HepG2 (cell line): Measurements from ENCODE around the gene ZNF106. TPM values are rescaled to one million over a fixed set of nuclear protein-coding genes. Genes with fewer than 3 reads are reported as not detected.

Experiments used
- DPF2 ChIP-seq: sonication (generic); formaldehyde crosslinking; IDR thresholded peaks from 2 replicates; pipeline ENCODE4 v1.4.0; 2020; ENCODE audit warnings: mild to moderate bottlenecking, low read depth, missing genetic modification reagents, borderline replicate concordance
- ETV6 ChIP-seq: sonication (generic); formaldehyde crosslinking; conservative IDR thresholded peaks from 2 replicates; pipeline ENCODE4 v1.4.0; 2020; ENCODE audit warnings: missing genetic modification reagents
- GTF2F1 ChIP-seq: fragments of 150-350 bp; IDR thresholded peaks from 2 replicates; pipeline ENCODE4 v1.6.1; 2014; ENCODE audit warnings: low read length
- HOMEZ ChIP-seq: IDR thresholded peaks from 2 replicates; pipeline ENCODE4 v1.6.1; 2016; ENCODE audit warnings: low read depth
- KMT2B ChIP-seq: IDR thresholded peaks from 2 replicates; pipeline ENCODE4 v1.6.1; 2016; ENCODE audit warnings: missing genetic modification reagents, missing compliant biosample characterization
- MAFG ChIP-seq: sonication (generic); formaldehyde crosslinking; IDR thresholded peaks from 2 replicates; pipeline ENCODE4 v1.5.1; 2020; ENCODE audit warnings: mild to moderate bottlenecking, missing genetic modification reagents
- MBD4 ChIP-seq: IDR thresholded peaks from 2 replicates; pipeline ENCODE4 v1.6.1; 2012; ENCODE audit warnings: low read length, inconsistent platforms, borderline replicate concordance
- MLLT10 ChIP-seq: sonication (generic); formaldehyde crosslinking; IDR thresholded peaks from 2 replicates; pipeline ENCODE4 v1.4.0; 2020; ENCODE audit warnings: missing genetic modification reagents
- NR1H2 ChIP-seq: sonication (generic); formaldehyde crosslinking; IDR thresholded peaks from 2 replicates; pipeline ENCODE4 v1.8.1; 2022; ENCODE audit warnings: low read depth, missing genetic modification reagents, borderline replicate concordance
- PBX2 ChIP-seq: IDR thresholded peaks from 2 replicates; pipeline ENCODE4 v1.6.1; 2016; ENCODE audit warnings: control low read depth
- PRPF4 ChIP-seq: fragments of 200-400 bp; formaldehyde crosslinking; IDR thresholded peaks from 2 replicates; pipeline ENCODE4 v1.6.1; 2016; ENCODE audit warnings: low read length, low read depth; ENCODE audit not compliant: poor library complexity, severe bottlenecking
- RAD21 ChIP-seq: fragments of 450-650 bp; formaldehyde crosslinking; IDR thresholded peaks from 2 replicates; pipeline ENCODE4 v1.5.0; 2020; ENCODE audit warnings: mild to moderate bottlenecking
- RARG ChIP-seq: sonication (generic); formaldehyde crosslinking; IDR thresholded peaks from 2 replicates; pipeline ENCODE4 v1.4.0; 2020; ENCODE audit warnings: low read depth, mild to moderate bottlenecking, missing genetic modification reagents
- TBX3 ChIP-seq: fragments of 450-650 bp; IDR thresholded peaks from 2 replicates; pipeline ENCODE4 v1.6.1; 2017; ENCODE audit warnings: antibody characterized with exemption, mild to moderate bottlenecking, inconsistent platforms, borderline replicate concordance
- ZNF335 ChIP-seq: sonication (generic); formaldehyde crosslinking; IDR thresholded peaks from 2 replicates; pipeline ENCODE4 v1.4.0; 2020; ENCODE audit warnings: missing genetic modification reagents
- ZNF549 ChIP-seq: sonication (generic); formaldehyde crosslinking; IDR thresholded peaks from 2 replicates; pipeline ENCODE4 v1.5.0; 2020; ENCODE audit warnings: missing genetic modification reagents
- ZNF564 ChIP-seq: sonication (generic); formaldehyde crosslinking; IDR thresholded peaks from 2 replicates; pipeline ENCODE4 v1.8.1; 2023; ENCODE audit warnings: mild to moderate bottlenecking, missing genetic modification reagents
- ZSCAN21 ChIP-seq: sonication (generic); formaldehyde crosslinking; IDR thresholded peaks from 2 replicates; pipeline ENCODE4 v1.8.0; 2022; ENCODE audit warnings: mild to moderate bottlenecking, missing genetic modification reagents, moderate library complexity, borderline replicate concordance
- polyA plus RNA-seq, 8 experiments: library from polyadenylated mRNA; depleted of rRNA in 3 of 8; stranded (reverse) in 7 of 8; unstranded in 1 of 8; fragments of >200 nt; fragmentation: Illumina TruSeq in 4 of 8; extraction: Trizol in 4 of 8; gene quantifications; 2 replicates each; pipeline versions ENCODE4 v1.2.1 to v1.2.3, GENCODE V29; 2011 to 2016; ENCODE audit warnings: low read depth in 4 of 8, missing spikeins in 1 of 8, mixed read lengths in 1 of 8; ENCODE audit not compliant: insufficient read depth in 1 of 8
- total RNA-seq, 5 experiments: library from RNA; depleted of rRNA; stranded (reverse); fragments of >200 nt; fragmentation: Illumina TruSeq; extraction: Trizol; gene quantifications; 2 replicates each; pipeline ENCODE4 v1.2.3, GENCODE V29; 2016; ENCODE audit warnings: low read depth in 1 of 5
- TF ChIP-seq, protein P1 (sequence below): IDR thresholded peaks from 2 replicates; pipeline ENCODE4 v1.6.1; 2012; ENCODE audit warnings: low read length, improper control_type of control experiment
- TF ChIP-seq, protein P2 (sequence below): sonication (generic); formaldehyde crosslinking; IDR thresholded peaks from 2 replicates; pipeline ENCODE4 v1.4.0; 2020; ENCODE audit warnings: mild to moderate bottlenecking, missing genetic modification reagents
- TF ChIP-seq, protein P3 (sequence below): sonication (generic); formaldehyde crosslinking; IDR thresholded peaks from 2 replicates; pipeline ENCODE4 v1.5.0; 2020; ENCODE audit warnings: missing genetic modification reagents

ZNF106 gene
- total and polyA plus RNA-seq, 2 of the 13 experiments (the other 11 are each of a cell fraction or from before 2014, with no cell fraction given) = 12.5 to 35.1 TPM

DNA sequence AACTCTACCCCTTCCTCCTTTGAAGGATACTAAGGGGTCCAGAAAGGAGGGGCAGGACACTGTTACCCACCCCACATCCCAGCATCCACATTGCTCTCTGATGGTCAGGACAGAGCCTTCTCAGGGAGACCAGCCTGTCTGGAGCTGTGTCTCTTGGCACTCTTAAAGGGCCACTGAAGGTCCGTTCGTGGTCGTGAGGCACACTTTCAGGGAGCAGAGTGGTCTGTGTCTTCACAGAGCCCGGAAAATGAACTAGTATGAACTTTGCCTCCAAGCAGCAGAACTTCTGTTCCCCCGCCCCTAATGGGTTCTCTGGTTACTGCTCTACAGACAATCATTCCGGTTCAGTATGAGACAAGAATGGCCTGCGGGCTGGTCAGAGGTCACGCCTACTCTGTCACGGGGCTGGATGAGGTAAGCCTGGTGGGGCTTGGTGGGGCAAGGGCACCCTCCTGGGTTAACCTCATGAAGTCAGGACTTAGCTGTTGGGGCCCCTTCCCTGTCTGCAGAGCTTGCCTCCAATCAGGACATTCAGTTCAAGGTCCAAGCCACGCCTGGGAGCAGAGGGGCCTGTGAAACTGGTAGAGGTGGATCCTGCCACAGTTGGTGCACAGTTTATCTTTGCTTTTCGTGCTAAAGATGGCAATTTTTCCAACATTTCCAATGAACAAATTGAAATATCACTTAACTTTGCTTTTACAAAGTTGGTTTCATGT, 98.5 kb downstream of the ZNF106 start (continued):
- TF ChIP-seq, protein P1, sequence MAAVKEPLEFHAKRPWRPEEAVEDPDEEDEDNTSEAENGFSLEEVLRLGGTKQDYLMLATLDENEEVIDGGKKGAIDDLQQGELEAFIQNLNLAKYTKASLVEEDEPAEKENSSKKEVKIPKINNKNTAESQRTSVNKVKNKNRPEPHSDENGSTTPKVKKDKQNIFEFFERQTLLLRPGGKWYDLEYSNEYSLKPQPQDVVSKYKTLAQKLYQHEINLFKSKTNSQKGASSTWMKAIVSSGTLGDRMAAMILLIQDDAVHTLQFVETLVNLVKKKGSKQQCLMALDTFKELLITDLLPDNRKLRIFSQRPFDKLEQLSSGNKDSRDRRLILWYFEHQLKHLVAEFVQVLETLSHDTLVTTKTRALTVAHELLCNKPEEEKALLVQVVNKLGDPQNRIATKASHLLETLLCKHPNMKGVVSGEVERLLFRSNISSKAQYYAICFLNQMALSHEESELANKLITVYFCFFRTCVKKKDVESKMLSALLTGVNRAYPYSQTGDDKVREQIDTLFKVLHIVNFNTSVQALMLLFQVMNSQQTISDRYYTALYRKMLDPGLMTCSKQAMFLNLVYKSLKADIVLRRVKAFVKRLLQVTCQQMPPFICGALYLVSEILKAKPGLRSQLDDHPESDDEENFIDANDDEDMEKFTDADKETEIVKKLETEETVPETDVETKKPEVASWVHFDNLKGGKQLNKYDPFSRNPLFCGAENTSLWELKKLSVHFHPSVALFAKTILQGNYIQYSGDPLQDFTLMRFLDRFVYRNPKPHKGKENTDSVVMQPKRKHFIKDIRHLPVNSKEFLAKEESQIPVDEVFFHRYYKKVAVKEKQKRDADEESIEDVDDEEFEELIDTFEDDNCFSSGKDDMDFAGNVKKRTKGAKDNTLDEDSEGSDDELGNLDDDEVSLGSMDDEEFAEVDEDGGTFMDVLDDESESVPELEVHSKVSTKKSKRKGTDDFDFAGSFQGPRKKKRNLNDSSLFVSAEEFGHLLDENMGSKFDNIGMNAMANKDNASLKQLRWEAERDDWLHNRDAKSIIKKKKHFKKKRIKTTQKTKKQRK = no peak
- TF ChIP-seq TBX3 (peak; percentile 57; the same call in 1 of the 2 replicates), RARG (CRISPR knock-in tag) (no peak), PRPF4 (no peak), PBX2 (CRISPR knock-in tag) (no peak), MBD4 (no peak), ZNF335 (CRISPR knock-in tag) (0 out of 2 replicates have a peak, but pooled peaks have one; percentile 43), KMT2B (CRISPR knock-in tag) (0 out of 2 replicates have a peak, but pooled peaks have one; percentile 24), MLLT10 (no peak), DPF2 (CRISPR knock-in tag) (0 out of 2 replicates have a peak, but pooled peaks have one; percentile 19), ZNF549 (no peak), ZNF564 (CRISPR knock-in tag) (no peak), ZSCAN21 (CRISPR knock-in tag) (no peak), ETV6 (CRISPR knock-in tag) (peak; percentile 59; the same call in 1 of the 2 replicates), NR1H2 (no peak), GTF2F1 (no peak), RAD21 (CRISPR knock-in tag) (peak; percentile 32; the same call in 1 of the 2 replicates), HOMEZ (CRISPR knock-in tag) (peak; percentile 27; the same call in 1 of the 2 replicates), MAFG (CRISPR knock-in tag) (no peak)
- TF ChIP-seq, protein P2, sequence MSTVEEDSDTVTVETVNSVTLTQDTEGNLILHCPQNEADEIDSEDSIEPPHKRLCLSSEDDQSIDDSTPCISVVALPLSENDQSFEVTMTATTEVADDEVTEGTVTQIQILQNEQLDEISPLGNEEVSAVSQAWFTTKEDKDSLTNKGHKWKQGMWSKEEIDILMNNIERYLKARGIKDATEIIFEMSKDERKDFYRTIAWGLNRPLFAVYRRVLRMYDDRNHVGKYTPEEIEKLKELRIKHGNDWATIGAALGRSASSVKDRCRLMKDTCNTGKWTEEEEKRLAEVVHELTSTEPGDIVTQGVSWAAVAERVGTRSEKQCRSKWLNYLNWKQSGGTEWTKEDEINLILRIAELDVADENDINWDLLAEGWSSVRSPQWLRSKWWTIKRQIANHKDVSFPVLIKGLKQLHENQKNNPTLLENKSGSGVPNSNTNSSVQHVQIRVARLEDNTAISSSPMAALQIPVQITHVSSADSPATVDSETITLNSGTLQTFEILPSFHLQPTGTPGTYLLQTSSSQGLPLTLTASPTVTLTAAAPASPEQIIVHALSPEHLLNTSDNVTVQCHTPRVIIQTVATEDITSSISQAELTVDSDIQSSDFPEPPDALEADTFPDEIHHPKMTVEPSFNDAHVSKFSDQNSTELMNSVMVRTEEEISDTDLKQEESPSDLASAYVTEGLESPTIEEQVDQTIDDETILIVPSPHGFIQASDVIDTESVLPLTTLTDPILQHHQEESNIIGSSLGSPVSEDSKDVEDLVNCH (CRISPR knock-in tag) = no peak
- TF ChIP-seq, protein P3, sequence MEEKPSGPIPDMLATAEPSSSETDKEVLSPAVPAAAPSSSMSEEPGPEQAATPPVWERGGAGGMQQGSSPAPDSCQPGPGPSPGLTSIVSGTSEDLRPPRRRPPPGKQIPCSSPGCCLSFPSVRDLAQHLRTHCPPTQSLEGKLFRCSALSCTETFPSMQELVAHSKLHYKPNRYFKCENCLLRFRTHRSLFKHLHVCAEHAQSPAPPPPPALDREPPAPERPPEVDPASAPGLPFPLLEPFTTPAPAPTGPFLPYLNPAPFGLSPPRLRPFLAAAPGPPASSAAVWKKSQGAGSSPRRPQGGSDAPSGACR (CRISPR knock-in tag) = no peak
